ENCODE measurements around the gene CNIH1. TPM values are rescaled to one million over a fixed set of nuclear protein-coding genes. Genes with fewer than 3 reads are reported as not detected.
"Not testable (repeated sequence)": the region's sequence is repeated elsewhere in the genome, so short reads cannot be mapped to it uniquely, and the experiment has no call there.

The CNIH1 gene
- total and polyA plus RNA-seq, 8 donors: 119 to 145 (median 129) TPM

DNA sequence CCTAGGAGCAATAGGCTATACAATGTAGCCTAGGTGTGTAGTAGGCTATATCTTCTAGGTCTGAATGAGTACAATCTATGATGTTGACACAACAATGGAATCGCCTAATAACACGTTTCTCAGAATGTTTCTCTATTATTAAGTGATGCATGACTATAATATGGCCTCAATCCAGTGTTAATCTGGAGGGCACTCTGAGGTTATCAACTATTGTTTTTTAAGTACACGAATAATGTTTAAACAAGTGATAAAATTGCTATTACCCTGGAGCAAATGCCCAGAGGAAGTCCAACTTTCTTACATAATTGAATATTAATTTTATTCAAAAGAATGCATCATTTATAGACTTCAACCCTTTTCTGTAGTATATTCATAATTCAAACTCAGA is 16.4 kb upstream of the CNIH1 start:
- intact Hi-C loops (cut with DNase I): no loop called here
- Histone ChIP-seq H3K9me3 (peaks cover 0 to 7% of the 10 kb centered on the region in 2 donors), H3K4me1 (no peaks in the 10 kb centered on the region), H3K4me3 (no peak overlapping the region), H3K27me3 (no peaks in the 10 kb centered on the region), H3K27ac (no peak overlapping the region), H3K36me3 (no peaks in the 10 kb centered on the region)
- DNase-seq: no peak
- no peak for ATAC-seq
- TF ChIP-seq, protein P1, sequence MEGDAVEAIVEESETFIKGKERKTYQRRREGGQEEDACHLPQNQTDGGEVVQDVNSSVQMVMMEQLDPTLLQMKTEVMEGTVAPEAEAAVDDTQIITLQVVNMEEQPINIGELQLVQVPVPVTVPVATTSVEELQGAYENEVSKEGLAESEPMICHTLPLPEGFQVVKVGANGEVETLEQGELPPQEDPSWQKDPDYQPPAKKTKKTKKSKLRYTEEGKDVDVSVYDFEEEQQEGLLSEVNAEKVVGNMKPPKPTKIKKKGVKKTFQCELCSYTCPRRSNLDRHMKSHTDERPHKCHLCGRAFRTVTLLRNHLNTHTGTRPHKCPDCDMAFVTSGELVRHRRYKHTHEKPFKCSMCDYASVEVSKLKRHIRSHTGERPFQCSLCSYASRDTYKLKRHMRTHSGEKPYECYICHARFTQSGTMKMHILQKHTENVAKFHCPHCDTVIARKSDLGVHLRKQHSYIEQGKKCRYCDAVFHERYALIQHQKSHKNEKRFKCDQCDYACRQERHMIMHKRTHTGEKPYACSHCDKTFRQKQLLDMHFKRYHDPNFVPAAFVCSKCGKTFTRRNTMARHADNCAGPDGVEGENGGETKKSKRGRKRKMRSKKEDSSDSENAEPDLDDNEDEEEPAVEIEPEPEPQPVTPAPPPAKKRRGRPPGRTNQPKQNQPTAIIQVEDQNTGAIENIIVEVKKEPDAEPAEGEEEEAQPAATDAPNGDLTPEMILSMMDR (IDR thresholded peaks at IDR 0.05): no peak

GRCh38 chr14:54456820-54457608 is 15.8 kb upstream of the CNIH1 start:
- intact Hi-C loops (cut with DNase I); H3K27me3 ChIP-seq; DNase-seq; H3K36me3 ChIP-seq; ATAC-seq; H3K9me3 ChIP-seq; H3K4me1 ChIP-seq; H3K4me3 ChIP-seq; H3K27ac ChIP-seq: not testable (repeated sequence)

- Histone ChIP-seq H3K27ac (no peak overlapping the region), H3K9me3 (peaks cover 0 to 7% of the 10 kb centered on the region in 2 donors), H3K27me3 (no peaks in the 10 kb centered on the region), H3K36me3 (no peaks in the 10 kb centered on the region), H3K4me3 (no peak overlapping the region), H3K4me1 (peaks cover 0 to 11% of the 10 kb centered on the region in 2 donors)
- ATAC-seq (no peak), DNase-seq (no peak)
- intact Hi-C loops (cut with DNase I): no loop called here
- TF ChIP-seq, protein P1 (IDR thresholded peaks at IDR 0.05): no peak
These were observed 14.2 kb upstream of the CNIH1 start for GRCh38 chr14:54455363-54455762.

DNA sequence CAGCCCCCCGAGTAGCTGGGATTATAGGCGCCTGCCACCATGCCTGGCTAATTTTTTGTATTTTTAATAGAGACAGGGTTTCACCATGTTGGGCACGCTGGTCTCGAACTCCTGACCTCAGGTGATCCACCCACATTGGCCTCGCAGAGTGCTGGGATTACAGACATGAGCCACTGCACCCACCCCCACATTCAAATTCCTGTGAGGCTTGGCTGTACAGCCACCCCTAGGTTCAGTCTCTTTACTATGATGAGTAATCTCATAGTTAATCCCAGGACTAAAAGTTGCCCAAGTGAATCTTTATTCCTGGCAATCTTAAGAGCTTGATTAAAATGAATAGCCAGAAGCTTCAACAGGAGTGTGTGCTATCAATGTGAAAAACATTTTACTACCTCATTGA is 12.8 kb upstream of the CNIH1 start:
- H3K36me3 ChIP-seq; H3K9me3 ChIP-seq; H3K27ac ChIP-seq; H3K27me3 ChIP-seq; DNase-seq; ATAC-seq; H3K4me3 ChIP-seq; intact Hi-C loops (cut with DNase I): not testable (repeated sequence)
- H3K4me1 ChIP-seq: peaks cover 0 to 16% of the 10 kb centered on the region in 2 donors

DNA sequence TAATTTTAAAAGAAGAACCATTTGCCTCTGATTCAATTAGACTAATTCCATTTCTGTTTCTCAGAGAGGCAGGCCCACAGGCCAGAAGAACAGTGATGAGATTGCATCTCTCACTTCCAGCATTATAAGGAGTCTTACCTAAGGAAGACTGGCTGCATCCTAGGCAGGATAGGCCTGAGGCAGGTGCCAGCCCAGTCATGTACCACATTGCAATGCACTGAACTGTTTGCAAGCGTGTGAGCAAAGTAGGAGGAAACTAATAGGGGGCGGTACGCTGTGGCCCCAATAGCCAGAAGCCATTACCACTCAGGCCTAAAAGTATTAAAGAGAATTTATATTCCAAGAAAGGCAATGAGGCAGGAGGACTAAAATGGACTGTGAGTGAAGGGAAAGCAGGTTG is 12.1 kb upstream of the CNIH1 start:
- Histone ChIP-seq H3K9me3 (no peaks in the 10 kb centered on the region), H3K27ac (no peak overlapping the region), H3K4me1 (peaks cover 0 to 16% of the 10 kb centered on the region in 2 donors), H3K27me3 (no peaks in the 10 kb centered on the region), H3K4me3 (no peak overlapping the region), H3K36me3 (no peaks in the 10 kb centered on the region)
- intact Hi-C loops (cut with DNase I): no loop called here
- no peak for DNase-seq
- ATAC-seq: no peak
- TF ChIP-seq, protein P1 (IDR thresholded peaks at IDR 0.05): no peak

DNA sequence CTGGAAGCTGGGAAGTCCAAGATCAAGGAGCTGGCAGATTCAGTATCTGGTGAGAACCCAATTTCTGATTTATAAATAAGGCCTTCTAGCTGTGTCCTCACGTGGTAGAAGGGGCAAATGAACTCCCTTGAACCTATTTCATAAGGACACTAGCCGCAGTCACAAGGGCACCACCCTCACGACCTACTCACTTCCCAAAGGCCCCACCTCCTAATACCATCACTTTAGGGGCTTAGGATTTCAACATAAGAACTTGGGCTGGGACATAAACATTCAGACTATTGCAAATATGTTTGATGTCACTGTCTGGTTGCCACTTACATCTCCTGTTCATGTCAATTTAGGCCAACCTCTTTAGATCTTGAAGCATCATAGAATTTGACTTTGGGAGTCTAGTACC is 10.8 kb upstream of the CNIH1 start:
- Histone ChIP-seq H3K27me3 (no peaks in the 10 kb centered on the region), H3K36me3 (no peaks in the 10 kb centered on the region), H3K9me3 (no peaks in the 10 kb centered on the region), H3K4me1 (peaks cover 0 to 23% of the 10 kb centered on the region in 2 donors), H3K27ac (no peak overlapping the region), H3K4me3 (no peak overlapping the region)
- ATAC-seq (no peak), DNase-seq (no peak)
- TF ChIP-seq, protein P1 (IDR thresholded peaks at IDR 0.05): no peak
- intact Hi-C loops (cut with DNase I): no loop called here
